Omental fat pad (tissue), 4 donors: Measurements from ENCODE around the gene NUDT17. TPM values are rescaled to one million over a fixed set of nuclear protein-coding genes. Genes with fewer than 3 reads are reported as not detected.
"Not testable (repeated sequence)": the region's sequence is repeated elsewhere in the genome, so short reads cannot be mapped to it uniquely, and the experiment has no call there.

Experiments used
- ATAC-seq: fragments of 150-250 bp; one replicate; pipeline ENCODE4 v1.9.1; 2016; ENCODE audit warnings: mild to moderate bottlenecking, moderate library complexity; ENCODE audit not compliant: low FRiP score
- DNase-seq: peaks from one replicate; pipeline ENCODE4 v3.0.0-alpha.2; 2019; ENCODE audit warnings: low spot score
- total RNA-seq, 4 donors: library from RNA; depleted of rRNA; stranded (reverse); fragments of >200 nt; gene quantifications; one replicate each; pipeline ENCODE4 v1.1.0, GENCODE V29; 2016
- TF ChIP-seq, protein P1 (sequence below), 3 donors: fragments of 450-650 bp; IDR thresholded peaks; one replicate each; pipeline ENCODE4 v1.5.1; 2016 to 2017; ENCODE audit warnings: antibody characterized with exemption in 3 of 3, mild to moderate bottlenecking in 3 of 3, moderate library complexity in 2 of 3

Gene NUDT17
- total RNA-seq, 4 donors from 2014 or later = 1.7 to 4.0 (median 2.2) TPM

DNA sequence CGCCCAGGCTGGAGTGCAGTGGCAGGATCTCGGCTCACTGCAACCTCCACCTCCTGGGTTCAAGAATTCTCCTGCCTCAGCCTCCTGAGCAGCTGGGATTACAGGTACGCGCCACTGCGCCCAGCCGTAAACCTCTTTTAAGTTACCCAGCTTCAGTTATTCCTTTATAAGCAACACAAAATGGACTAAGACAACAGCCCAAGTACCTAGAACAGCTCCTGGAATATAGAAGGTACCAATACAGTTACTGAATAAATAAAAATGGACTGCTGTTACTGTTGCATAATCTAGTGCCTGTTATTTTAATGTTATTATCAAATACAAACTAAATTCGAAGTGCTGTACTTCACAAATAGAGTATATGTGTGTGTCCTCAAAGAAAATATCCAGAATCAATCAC lies 38.6 kb upstream of the NUDT17 start:
- no peak for ATAC-seq
- TF ChIP-seq, protein P1, sequence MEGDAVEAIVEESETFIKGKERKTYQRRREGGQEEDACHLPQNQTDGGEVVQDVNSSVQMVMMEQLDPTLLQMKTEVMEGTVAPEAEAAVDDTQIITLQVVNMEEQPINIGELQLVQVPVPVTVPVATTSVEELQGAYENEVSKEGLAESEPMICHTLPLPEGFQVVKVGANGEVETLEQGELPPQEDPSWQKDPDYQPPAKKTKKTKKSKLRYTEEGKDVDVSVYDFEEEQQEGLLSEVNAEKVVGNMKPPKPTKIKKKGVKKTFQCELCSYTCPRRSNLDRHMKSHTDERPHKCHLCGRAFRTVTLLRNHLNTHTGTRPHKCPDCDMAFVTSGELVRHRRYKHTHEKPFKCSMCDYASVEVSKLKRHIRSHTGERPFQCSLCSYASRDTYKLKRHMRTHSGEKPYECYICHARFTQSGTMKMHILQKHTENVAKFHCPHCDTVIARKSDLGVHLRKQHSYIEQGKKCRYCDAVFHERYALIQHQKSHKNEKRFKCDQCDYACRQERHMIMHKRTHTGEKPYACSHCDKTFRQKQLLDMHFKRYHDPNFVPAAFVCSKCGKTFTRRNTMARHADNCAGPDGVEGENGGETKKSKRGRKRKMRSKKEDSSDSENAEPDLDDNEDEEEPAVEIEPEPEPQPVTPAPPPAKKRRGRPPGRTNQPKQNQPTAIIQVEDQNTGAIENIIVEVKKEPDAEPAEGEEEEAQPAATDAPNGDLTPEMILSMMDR (IDR thresholded peaks at IDR 0.05) = no peak
- no peak for DNase-seq

DNA sequence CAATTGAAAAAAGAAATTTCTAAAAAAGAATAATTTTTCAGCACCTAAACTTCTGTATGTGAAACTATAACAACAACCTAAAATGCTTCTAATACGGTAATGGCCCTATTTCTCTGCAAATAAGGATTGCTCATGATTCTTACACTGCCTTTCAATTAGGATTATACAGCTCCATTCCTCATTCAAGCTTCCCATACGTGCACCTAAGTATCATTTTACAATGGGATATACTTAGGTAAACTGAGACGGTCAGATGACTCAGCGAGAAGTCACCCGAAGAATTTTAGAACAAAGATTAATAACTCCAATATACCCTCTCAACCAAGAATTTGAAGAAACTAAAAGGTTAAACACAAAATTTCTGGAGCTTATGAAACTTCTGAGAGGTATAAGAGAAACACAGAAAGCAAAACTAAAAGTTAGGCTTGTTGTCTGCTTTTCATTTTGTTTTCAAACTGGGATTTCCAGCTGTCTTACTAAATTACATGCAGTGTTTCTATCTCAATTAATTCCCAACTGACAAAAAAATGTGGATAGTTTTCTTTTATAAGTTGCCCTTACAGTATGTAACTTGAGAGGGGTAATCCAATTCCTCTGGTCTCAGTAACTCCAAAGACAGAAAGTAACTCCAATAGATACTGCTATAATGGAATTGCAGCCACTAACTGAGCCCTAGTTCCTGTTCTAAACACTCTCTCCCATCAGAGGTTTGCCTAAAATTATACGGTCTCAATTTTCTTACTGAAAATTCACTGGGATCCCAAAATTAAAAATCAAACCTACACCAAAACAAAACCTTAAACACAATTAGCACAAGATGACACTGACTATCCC lies 32.2 kb upstream of the NUDT17 start:
- not testable (repeated sequence) for ATAC-seq, DNase-seq

DNA sequence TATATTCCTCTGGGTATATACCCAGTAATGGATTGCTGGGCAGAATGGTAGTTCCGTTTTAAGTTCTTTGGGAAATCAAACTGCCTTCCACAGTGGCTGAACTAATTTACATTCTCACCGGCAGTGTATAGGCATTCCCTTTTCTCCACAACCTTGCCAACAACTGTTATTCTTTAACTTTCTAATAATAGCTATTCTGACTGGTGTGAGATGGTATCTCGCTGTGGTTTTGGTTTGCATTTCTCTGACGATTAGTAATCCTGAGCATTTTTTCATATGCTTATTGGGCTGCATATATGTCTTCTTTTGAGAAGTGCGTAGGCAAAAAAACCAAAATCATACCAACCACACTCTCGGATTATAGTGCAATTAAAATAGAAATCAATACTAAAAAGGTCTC lies 27.3 kb upstream of the NUDT17 start:
- not testable (repeated sequence) for ATAC-seq, DNase-seq

DNA sequence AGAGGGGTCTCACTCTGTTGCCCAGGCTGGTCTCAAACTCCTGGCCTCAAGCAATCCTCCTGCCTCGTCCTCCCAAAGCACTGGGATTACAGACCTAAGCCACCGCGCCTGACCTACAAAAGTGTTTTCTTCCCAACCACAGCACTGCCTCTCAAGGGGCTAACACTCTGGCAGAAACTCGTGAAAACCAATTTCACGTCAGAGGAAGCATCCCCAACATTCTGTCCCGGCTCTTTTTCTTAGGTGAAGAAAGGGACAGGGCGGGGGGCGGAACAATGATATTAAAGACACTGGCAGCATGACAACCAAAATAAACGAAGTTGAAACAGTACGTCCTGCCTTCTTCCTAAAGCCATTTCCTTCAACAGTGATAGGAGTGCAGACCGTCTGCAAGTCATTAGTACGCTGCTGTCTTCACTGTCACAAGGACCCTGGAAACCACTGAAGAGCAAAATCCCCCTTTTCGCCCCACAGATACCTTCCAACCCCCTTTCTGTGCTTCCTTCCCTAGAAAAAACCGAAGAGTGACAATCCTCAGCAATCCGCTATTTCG lies 22.6 kb upstream of the NUDT17 start:
- ATAC-seq, DNase-seq: not testable (repeated sequence)

DNA sequence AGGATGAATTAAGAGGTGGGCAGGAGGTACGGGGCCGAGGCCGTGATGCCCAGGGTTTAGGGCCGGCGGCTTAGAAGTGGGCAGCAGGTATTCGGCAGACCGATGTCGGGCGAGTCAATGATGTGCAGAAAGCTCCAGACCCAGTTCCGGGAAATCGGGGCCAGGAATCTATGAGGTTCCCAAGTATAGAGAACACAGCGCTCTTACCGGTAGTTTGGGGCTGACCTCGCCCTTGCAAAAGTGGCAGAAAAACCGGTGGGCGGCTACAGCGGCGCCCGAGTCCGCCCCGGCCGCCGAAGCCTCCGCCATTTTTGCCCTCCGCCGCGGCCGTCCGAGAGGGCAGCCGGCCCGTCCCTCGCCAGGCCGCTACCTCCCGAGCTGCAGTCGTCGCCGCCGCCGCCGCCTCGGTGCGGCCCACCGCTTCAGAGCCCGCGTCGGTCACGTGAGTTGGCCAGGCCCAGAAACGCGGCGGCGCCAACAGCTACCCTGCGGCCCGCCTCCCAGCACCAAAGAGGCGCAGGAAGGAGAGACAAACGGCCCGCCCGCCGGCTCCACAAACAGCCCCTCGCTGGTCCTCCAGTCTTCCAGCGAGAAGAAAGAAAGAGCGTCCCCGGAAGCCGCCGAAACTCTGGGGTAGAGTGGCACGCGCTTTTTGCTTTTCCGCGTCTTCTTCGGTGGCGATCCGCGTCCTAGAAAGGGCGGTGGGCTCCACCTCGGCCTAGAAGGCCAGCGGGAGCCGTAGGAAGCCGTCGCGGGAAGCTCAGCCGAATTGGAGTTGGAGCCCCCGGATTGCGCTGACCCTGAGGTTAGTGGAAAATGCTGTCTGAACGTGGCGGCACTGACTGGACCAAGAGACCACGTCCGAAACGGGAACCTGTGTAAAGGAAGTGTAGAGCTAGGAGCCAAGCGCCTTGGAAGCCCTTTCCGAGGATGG lies 21.6 kb upstream of the NUDT17 start, which contains the start of the genes POLR3C and RNF115:
Gene POLR3C, plus strand, starts transcription at position 636 of the 934 bp plus-strand sequence. CDS start 1,577 bp downstream, outside the sequence.
Gene RNF115, minus strand, starts transcription at position 531 of the 934 bp plus-strand sequence. Its CDS starts 222 bp downstream, at position 309.
- peak; percentile 90 for ATAC-seq
- TF ChIP-seq, protein P1 (IDR thresholded peaks at IDR 0.05) = no peak

DNA sequence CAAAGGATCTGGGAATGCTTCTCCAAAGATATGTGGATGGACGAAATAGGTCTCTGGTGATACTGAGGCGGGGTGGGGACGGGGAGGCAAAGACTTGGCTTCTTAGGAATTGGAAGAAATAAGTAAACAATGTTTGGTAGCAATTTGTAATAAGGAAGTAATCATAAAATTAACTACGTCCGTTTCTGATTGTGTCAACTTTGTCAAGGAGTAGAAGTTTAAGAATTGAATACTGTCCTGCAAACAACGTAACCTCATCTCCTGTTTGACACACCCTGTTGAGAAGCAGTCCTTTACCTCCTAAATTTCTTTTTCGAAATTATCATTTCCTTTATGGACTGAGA lies 21.0 kb upstream of the NUDT17 start:
- ATAC-seq (no peak), DNase-seq (no peak)
- TF ChIP-seq, protein P1 (IDR thresholded peaks at IDR 0.05) = no peak

More for the DNA sequence above, 21.6 kb upstream of the NUDT17 start, which contains the start of the genes POLR3C and RNF115:
- peak; percentile 40 for DNase-seq

DNA sequence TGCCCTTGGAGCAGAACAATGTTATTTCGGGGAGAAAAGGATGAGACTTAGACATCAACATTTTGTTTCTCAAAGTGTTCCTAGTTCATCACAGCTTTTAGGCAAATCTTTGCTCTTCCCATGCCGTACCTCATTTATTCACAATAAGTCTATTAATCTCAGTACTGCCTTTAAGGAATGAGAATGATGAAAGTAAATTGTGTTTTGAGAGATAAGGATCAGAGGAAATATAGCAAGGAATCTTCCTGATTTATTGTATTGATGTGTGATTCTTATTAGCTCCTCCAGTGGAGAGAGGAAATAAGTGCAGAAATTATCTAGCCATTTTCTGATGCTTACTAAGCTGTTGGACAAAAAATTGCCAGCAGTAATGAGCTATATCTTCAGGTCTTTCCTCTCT lies 19.4 kb upstream of the NUDT17 start:
- DNase-seq = no peak
- ATAC-seq = no peak

DNA sequence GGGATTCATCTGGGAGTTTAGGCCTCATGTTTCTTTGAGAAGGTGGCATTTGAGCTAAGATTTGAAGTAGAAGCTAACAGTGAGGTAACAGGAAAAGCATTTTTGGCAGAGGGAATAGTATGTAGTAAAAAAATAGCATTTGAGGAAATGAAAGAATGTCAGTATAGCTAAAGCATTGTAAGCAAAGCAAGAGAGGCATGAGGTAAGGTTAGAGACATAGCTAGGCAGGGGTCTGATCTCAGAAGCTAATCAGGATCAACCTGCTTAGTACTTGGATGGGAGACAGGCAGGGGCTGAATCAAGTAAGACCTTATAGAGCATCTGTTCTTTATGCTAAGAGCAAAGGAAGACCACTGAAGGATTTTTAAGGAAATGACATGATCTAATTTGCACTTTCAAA lies 17.5 kb upstream of the NUDT17 start:
- TF ChIP-seq, protein P1 (IDR thresholded peaks at IDR 0.05) = no peak
- DNase-seq (no peak), ATAC-seq (no peak)

More for the DNA sequence above, 19.4 kb upstream of the NUDT17 start:
- TF ChIP-seq, protein P1 (IDR thresholded peaks at IDR 0.05) = no peak
